Activated CD8-positive, alpha-beta memory T cell treated with anti-CD3 and anti-CD28 coated beads, Interleukin-2, amount 50 U/mL, for 24 hours (primary cell): ENCODE measurements around the gene LRRC56.
"Not testable (repeated sequence)": the region's sequence is repeated elsewhere in the genome, so short reads cannot be mapped to it uniquely, and the experiment has no call there.

Source experiments
- DNase-seq: peaks from one replicate; pipeline ENCODE4 v3.0.0-alpha.2; 2020; ENCODE audit errors: extremely low read depth

LRRC56 gene

GRCh38 chr11:559020-559620 lies 21.8 kb downstream of the LRRC56 start:
- no peak for DNase-seq

DNA sequence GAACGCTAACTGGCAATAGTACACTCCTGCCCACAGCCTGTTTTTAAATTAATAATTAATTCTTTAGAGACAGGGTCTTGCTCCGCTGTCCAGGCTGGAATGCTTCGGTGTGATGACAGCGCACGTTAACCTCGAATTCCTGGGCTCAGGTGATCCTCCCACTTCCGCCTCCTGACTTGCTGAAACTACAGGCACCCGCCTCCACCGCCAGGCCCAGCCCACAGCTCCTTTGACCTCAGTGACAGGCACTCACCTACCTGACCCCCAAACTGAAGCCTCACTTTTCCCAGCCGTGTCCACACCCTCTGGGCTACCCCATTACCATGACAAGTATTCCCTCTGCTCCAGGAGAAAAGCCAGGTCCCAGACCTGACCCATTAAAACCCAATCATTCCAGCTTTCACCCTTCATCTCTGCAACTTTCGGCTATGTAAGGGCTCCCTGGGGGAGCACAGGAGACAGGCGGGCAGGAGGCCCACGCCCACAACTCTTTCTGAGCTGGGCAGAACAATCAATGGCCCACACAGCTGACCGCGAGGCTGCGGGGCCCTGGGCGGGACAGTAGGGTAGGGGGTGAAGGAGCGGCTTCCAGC lies 22.5 kb downstream of the LRRC56 start:
- no peak for DNase-seq

DNA sequence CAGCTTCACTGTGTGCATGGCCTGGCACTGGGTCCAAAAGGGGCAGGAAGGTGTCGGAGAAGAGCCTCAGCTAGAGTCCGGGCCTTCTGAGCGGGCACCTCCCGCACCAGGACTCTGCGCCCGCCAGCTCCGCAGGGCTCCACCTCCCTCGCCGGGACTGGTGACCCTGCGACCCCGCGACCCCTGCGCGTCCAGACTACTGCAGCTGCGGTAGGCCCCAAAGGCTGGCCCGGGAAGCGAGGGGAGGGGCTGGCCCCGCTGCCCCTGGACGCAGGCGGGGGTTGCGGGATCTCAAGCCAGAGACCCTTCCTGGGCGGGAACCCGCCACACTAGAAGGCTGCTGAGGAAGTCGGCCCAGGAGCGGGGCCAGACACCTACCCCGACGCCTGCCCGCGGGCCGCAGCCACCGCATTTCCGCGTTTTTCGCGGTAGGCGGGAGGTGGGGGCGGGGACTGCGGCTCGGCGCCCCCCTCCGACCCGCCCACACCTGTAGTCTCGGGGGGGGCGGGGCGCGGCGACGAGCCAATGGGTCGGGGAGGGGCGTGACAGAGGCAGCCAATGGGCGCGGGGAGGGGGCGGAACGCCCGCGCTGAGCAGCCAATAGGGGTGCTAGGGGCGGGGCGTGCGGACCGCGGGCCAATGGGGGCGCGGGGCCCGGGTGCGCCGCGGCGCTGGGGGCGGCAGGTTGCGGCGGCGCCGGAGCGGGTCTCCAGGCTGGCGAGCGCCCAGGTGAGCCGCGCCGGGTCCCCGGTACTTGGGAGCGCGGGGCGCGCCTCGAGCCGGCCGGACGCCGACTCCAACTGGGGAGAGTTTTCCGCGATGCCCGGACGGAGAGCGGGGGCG lies 23.2 kb downstream of the LRRC56 start, which contains the start of the genes LMNTD2 and RASSF7:
LMNTD2 (minus strand) TSS at position 434 of the 843 bp plus-strand sequence; CDS start at position 412, 22 bp downstream.
RASSF7 (plus strand) TSS at position 666 of the 843 bp plus-strand sequence. CDS start 799 bp downstream, outside the sequence.
- DNase-seq: peak; percentile 81

DNA sequence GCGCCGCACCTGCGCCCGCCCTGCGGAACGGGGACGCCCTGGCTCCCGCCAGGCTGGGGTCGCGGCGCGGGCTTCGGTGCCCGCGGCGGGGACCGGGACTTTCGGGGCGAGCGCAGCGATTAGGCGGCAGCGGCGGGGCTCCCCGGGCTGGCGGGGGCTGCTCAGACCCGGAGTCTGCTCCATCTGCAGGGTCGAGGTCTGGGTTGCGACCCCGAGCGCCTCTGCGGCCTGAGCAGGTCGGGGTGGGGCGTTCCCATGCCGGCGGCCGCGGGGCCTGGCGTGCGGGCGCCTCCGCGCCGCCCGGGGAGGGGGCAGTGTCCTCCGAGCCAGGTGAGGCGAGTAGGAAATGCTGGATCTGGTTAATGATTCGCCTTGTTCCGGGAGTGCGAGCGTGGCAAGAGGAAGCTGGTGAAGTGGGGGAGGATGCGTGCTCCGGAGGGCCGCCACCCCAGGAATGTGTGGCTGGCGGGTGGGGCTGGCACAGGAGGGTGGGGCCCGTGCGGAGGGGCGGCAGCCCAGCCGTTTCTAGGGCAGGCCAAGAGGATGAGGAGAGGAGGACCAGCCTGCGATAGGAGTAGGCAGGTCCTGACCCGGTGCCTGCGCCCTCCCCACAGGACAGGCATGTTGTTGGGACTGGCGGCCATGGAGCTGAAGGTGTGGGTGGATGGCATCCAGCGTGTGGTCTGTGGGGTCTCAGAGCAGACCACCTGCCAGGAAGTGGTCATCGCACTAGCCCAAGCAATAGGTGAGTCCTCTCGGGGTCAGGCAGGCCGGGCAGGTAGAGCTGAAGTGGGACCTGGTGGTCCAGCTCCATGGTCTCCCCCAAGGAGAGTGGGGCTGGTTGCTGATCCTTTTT lies 24.0 kb downstream of the LRRC56 start:
- no peak for DNase-seq

- no peak for DNase-seq
These were observed 24.8 kb downstream of the LRRC56 start for GRCh38 chr11:562046-562645.

GRCh38 chr11:563066-563811 lies 25.9 kb downstream of the LRRC56 start:
- no peak for DNase-seq

- no peak for DNase-seq
These were observed 26.7 kb downstream of the LRRC56 start for GRCh38 chr11:563812-564578.

GRCh38 chr11:565921-566509 lies 28.7 kb downstream of the LRRC56 start:
- no peak for DNase-seq

- no peak for DNase-seq
These were observed 29.8 kb downstream of the LRRC56 start for GRCh38 chr11:567011-567628.

- DNase-seq: no peak
These were observed 30.4 kb downstream of the LRRC56 start for GRCh38 chr11:567629-568292.

- peak; percentile 66 for DNase-seq
These were observed 31.2 kb downstream of the LRRC56 start for GRCh38 chr11:568306-569157.

GRCh38 chr11:569158-569885 lies 32.0 kb downstream of the LRRC56 start:
- DNase-seq: no peak

- DNase-seq: no peak
These were observed 34.5 kb downstream of the LRRC56 start for GRCh38 chr11:571802-572185.

DNA sequence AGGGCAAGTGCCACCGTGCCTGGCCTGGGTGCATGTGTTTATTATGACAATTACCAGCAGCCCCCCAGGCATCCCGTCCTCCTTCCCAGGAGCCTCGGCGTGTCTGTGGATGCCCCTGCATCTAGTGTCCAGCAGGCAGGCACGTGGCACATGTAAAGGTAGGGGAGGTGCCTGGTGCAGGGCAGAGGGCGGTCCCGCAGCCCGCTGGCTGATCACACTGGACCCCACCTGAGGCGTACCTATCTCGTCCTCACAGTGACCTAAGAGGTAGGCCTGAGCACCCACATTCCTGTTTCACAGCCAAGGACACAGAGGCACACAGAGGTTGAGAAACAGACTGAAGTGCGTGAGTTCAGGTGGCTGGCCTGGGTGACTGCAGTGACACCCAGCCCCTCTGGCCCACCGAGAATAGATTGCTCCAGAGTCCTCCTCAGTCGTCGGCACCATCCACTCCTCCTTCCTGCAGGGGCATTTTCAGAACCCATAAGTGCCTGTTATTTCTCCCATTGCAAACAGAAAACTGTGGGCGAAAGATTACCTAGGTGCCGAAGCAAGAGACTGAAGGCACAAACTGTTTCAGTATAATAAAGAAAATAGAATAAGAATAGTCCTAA lies 35.9 kb downstream of the LRRC56 start:
- DNase-seq: no peak

- not testable (repeated sequence) for DNase-seq
These were observed 36.8 kb downstream of the LRRC56 start for GRCh38 chr11:574031-574570.
